HepG2 (cell line): ENCODE measurements around the gene BFAR. TPM values are rescaled to one million over a fixed set of nuclear protein-coding genes. Genes with fewer than 3 reads are reported as not detected.
A peak's percentile ranks its signal among the peaks of the same experiment; 100 is the strongest.

ENCODE experiments used
- ATF7-NPFF ChIP-seq: sonication (generic); formaldehyde crosslinking; IDR thresholded peaks from 2 replicates; pipeline ENCODE4 v1.8.1; 2023; ENCODE audit warnings: mild to moderate bottlenecking, low read depth, missing genetic modification reagents, moderate library complexity
- ATM ChIP-seq: fragments of 450-650 bp; IDR thresholded peaks from 2 replicates; pipeline ENCODE4 v1.7.1; 2017; ENCODE audit warnings: mild to moderate bottlenecking, borderline replicate concordance
- FOXK2 ChIP-seq: fragments of 450-650 bp; IDR thresholded peaks from 2 replicates; pipeline ENCODE4 v1.6.1; 2016
- HNRNPUL1 ChIP-seq: fragments of 200-400 bp; formaldehyde crosslinking; IDR thresholded peaks from 2 replicates; pipeline ENCODE4 v1.6.1; 2017; ENCODE audit warnings: low read depth, mild to moderate bottlenecking, low read length, moderate library complexity
- KDM1A ChIP-seq: IDR thresholded peaks from 2 replicates; pipeline ENCODE4 v1.6.1; 2016; ENCODE audit warnings: missing compliant biosample characterization
- MEF2D ChIP-seq: sonication (generic); formaldehyde crosslinking; IDR thresholded peaks from 2 replicates; pipeline ENCODE4 v1.5.1; 2020; ENCODE audit warnings: mild to moderate bottlenecking, missing genetic modification reagents
- MZF1 ChIP-seq: sonication (generic); formaldehyde crosslinking; IDR thresholded peaks from 2 replicates; pipeline ENCODE4 v1.8.1; 2023; ENCODE audit warnings: mild to moderate bottlenecking, missing genetic modification reagents, borderline replicate concordance
- PAX8 ChIP-seq: sonication (generic); formaldehyde crosslinking; IDR thresholded peaks from 2 replicates; pipeline ENCODE4 v1.8.0; 2022; ENCODE audit warnings: mild to moderate bottlenecking, missing genetic modification reagents, borderline replicate concordance
- POGZ ChIP-seq: sonication (generic); formaldehyde crosslinking; IDR thresholded peaks from 2 replicates; pipeline ENCODE4 v1.4.0; 2020; ENCODE audit warnings: mild to moderate bottlenecking, missing genetic modification reagents
- RNF219 ChIP-seq: sonication (generic); formaldehyde crosslinking; IDR thresholded peaks from 2 replicates; pipeline ENCODE4 v1.5.0; 2020; ENCODE audit warnings: mild to moderate bottlenecking, missing genetic modification reagents
- TERF1 ChIP-seq: sonication (generic); formaldehyde crosslinking; IDR thresholded peaks from 2 replicates; pipeline ENCODE4 v1.8.0; 2022; ENCODE audit warnings: mild to moderate bottlenecking, missing genetic modification reagents, moderate library complexity
- ZBTB20 ChIP-seq: sonication (generic); formaldehyde crosslinking; IDR thresholded peaks from 2 replicates; pipeline ENCODE4 v1.8.1; 2023; ENCODE audit warnings: missing genetic modification reagents, low read depth, mild to moderate bottlenecking, borderline replicate concordance
- ZBTB7A ChIP-seq: sonication (generic); formaldehyde crosslinking; IDR thresholded peaks from 2 replicates; pipeline ENCODE4 v1.8.0; 2022; ENCODE audit warnings: mild to moderate bottlenecking, missing genetic modification reagents
- ZC3H4 ChIP-seq: sonication (generic); formaldehyde crosslinking; IDR thresholded peaks from 2 replicates; pipeline ENCODE4 v1.4.0; 2020; ENCODE audit warnings: missing genetic modification reagents, borderline replicate concordance
- ZKSCAN5 ChIP-seq: sonication (generic); formaldehyde crosslinking; IDR thresholded peaks from 2 replicates; pipeline ENCODE4 v1.5.1; 2020; ENCODE audit warnings: mild to moderate bottlenecking, missing genetic modification reagents
- ZNF609 ChIP-seq: sonication (generic); formaldehyde crosslinking; IDR thresholded peaks from 2 replicates; pipeline ENCODE4 v1.4.0; 2020; ENCODE audit warnings: mild to moderate bottlenecking, missing genetic modification reagents, borderline replicate concordance
- ZNF652 ChIP-seq: IDR thresholded peaks from 2 replicates; pipeline ENCODE4 v1.6.1; 2016; ENCODE audit warnings: low read depth, borderline replicate concordance
- ZNF691 ChIP-seq: sonication (generic); formaldehyde crosslinking; IDR thresholded peaks from 2 replicates; pipeline ENCODE4 v1.4.0; 2020; ENCODE audit warnings: missing genetic modification reagents, low read depth, mild to moderate bottlenecking, borderline replicate concordance
- ZNF773 ChIP-seq: sonication (generic); formaldehyde crosslinking; IDR thresholded peaks from 2 replicates; pipeline ENCODE4 v1.4.0; 2020; ENCODE audit warnings: missing genetic modification reagents, borderline replicate concordance
- polyA plus RNA-seq, 8 experiments: library from polyadenylated mRNA; depleted of rRNA in 3 of 8; stranded (reverse) in 7 of 8; unstranded in 1 of 8; fragments of >200 nt; fragmentation: Illumina TruSeq in 4 of 8; extraction: Trizol in 4 of 8; gene quantifications; 2 replicates each; pipeline versions ENCODE4 v1.2.1 to v1.2.3, GENCODE V29; 2011 to 2016; ENCODE audit warnings: low read depth in 4 of 8, missing spikeins in 1 of 8, mixed read lengths in 1 of 8; ENCODE audit not compliant: insufficient read depth in 1 of 8
- total RNA-seq, 5 experiments: library from RNA; depleted of rRNA; stranded (reverse); fragments of >200 nt; fragmentation: Illumina TruSeq; extraction: Trizol; gene quantifications; 2 replicates each; pipeline ENCODE4 v1.2.3, GENCODE V29; 2016; ENCODE audit warnings: low read depth in 1 of 5

BFAR gene
- total and polyA plus RNA-seq, 2 of the 13 experiments (the other 11 are each of a cell fraction or from before 2014, with no cell fraction given), result 96.9 to 120 TPM

- TF ChIP-seq RNF219, result no peak
- no peak; the same call in 1 of the 2 replicates for TF ChIP-seq ZNF609 (CRISPR knock-in tag)
- TF ChIP-seq KDM1A, result 0 out of 2 replicates have a peak, but pooled peaks have one; percentile 7
- peak; percentile 66; the same call in 1 of the 2 replicates for TF ChIP-seq ZNF691 (CRISPR knock-in tag)
- peak; percentile 63; the same call in 1 of the 2 replicates for TF ChIP-seq ZNF652 (CRISPR knock-in tag)
- TF ChIP-seq MZF1 (CRISPR knock-in tag), result no peak
- TF ChIP-seq POGZ (CRISPR knock-in tag), result peak; percentile 80; the same call in 1 of the 2 replicates
- 0 out of 2 replicates have a peak, but pooled peaks have one; percentile 14 for TF ChIP-seq ZNF773 (CRISPR knock-in tag)
- TF ChIP-seq TERF1 (CRISPR knock-in tag), result no peak
- peak; percentile 22 for TF ChIP-seq ZBTB7A
- peak; percentile 47; the same call in 1 of the 2 replicates for TF ChIP-seq ZBTB20 (CRISPR knock-in tag)
- TF ChIP-seq PAX8, result no peak
- no peak for TF ChIP-seq ZKSCAN5 (CRISPR knock-in tag)
- TF ChIP-seq ATF7-NPFF (CRISPR knock-in tag), result peak; percentile 51; the same call in 1 of the 2 replicates
- TF ChIP-seq HNRNPUL1, result no peak
- TF ChIP-seq ATM, result no peak
- TF ChIP-seq MEF2D (CRISPR knock-in tag), result peak; percentile 50; the same call in 1 of the 2 replicates
- peak; percentile 59; the same call in 1 of the 2 replicates for TF ChIP-seq FOXK2
- TF ChIP-seq ZC3H4 (CRISPR knock-in tag), result peak; percentile 37; the same call in 1 of the 2 replicates
These were observed at the start of gene BFAR (continued) for GRCh38 chr16:14632693-14633569.
